Stimulated activated CD4-positive, alpha-beta T cell treated with anti-CD3 and anti-CD28 coated beads, Interleukin-12 subunit alpha, Interleukin-12 subunit beta, amount 100 ng/mL, for 48 hours (primary cell): ENCODE data around the gene PLK3.
"Not testable (repeated sequence)": the region's sequence is repeated elsewhere in the genome, so short reads cannot be mapped to it uniquely, and the experiment has no call there.

Experiments
- DNase-seq, 3 donors: peaks; one replicate each; pipeline ENCODE4 v3.0.0-alpha.2; 2020; ENCODE audit warnings: low read depth in 2 of 3, low spot score in 1 of 3

Gene PLK3

GRCh38 chr1:44799770-44800584 lies at the start of gene PLK3:
TSS of gene PLK3 (plus strand) at chr1:44800377. CDS start at chr1:44800464, 87 bp downstream.
- DNase-seq = peak; percentile 97 to 98 (median 98)

GRCh38 chr1:44757420-44757819 lies 42.8 kb upstream of the PLK3 start:
- DNase-seq = no peak

GRCh38 chr1:44759077-44759476 lies 41.1 kb upstream of the PLK3 start:
- DNase-seq = no peak

GRCh38 chr1:44760876-44761275 lies 39.3 kb upstream of the PLK3 start:
- no peak for DNase-seq

- DNase-seq = not testable (repeated sequence)
Observed at GRCh38 chr1:44766421-44766820, 33.8 kb upstream of the PLK3 start.

- peak; percentile 82 to 90 (median 85) for DNase-seq
Observed at GRCh38 chr1:44775078-44775929, 24.9 kb upstream of the PLK3 start, which contains the start of gene RPS8. TSS of gene RPS8 (plus strand) at chr1:44775540. CDS start at chr1:44775597, 57 bp downstream.

GRCh38 chr1:44775930-44776729 lies 24.0 kb upstream of the PLK3 start:
- DNase-seq = no peak

- no peak for DNase-seq
Observed at GRCh38 chr1:44776730-44777068, 23.5 kb upstream of the PLK3 start.

- no peak for DNase-seq
Observed at GRCh38 chr1:44777547-44777946, 22.6 kb upstream of the PLK3 start.

- no peak for DNase-seq
Observed at GRCh38 chr1:44777969-44778635, 22.1 kb upstream of the PLK3 start.

GRCh38 chr1:44778705-44779576 lies 21.2 kb upstream of the PLK3 start:
- DNase-seq = no peak

- DNase-seq = no peak
Observed at GRCh38 chr1:44780583-44781121, 19.5 kb upstream of the PLK3 start.

- no peak for DNase-seq
Observed at GRCh38 chr1:44783697-44784093, 16.5 kb upstream of the PLK3 start.

GRCh38 chr1:44784094-44785028 lies 15.8 kb upstream of the PLK3 start:
- DNase-seq = no peak

GRCh38 chr1:44785029-44785380 lies 15.2 kb upstream of the PLK3 start:
- no peak for DNase-seq

- no peak for DNase-seq
Observed at GRCh38 chr1:44785501-44786137, 14.6 kb upstream of the PLK3 start.

GRCh38 chr1:44786138-44786840 lies 13.9 kb upstream of the PLK3 start:
- DNase-seq = peak; percentile 66 to 74 (median 72)
